ENCODE measurements around the gene JAZF1.

Gene JAZF1

DNA sequence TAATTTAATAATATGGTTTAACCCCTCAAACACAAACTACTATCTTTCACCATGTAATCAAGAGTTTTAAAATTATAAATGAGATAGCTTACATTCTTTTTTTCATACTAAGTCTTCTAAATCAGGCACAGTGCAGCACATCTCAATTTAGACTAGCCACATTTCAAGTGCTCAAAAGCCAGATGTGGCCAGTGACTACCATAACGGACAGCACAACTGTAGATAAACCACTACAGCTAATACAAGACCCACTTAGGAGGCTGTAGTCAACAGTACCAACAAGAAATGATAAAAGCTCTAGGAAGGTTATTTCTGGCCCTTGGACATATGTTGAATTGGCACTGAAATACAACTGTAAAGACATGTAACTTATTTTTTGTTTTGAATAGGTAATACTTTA, 65.3 kb downstream of the JAZF1 start:
- Histone ChIP-seq H3K4me3 (replicated peaks; ENCODE audit: insufficient read depth, low read length) (no peak overlapping the region), H3K27me3 (ENCODE audit: insufficient read depth, poor library complexity, severe bottlenecking) (no peaks in the 10 kb centered on the region), H3K27ac (replicated peaks) (no peak overlapping the region)
- TF ChIP-seq, protein P1, sequence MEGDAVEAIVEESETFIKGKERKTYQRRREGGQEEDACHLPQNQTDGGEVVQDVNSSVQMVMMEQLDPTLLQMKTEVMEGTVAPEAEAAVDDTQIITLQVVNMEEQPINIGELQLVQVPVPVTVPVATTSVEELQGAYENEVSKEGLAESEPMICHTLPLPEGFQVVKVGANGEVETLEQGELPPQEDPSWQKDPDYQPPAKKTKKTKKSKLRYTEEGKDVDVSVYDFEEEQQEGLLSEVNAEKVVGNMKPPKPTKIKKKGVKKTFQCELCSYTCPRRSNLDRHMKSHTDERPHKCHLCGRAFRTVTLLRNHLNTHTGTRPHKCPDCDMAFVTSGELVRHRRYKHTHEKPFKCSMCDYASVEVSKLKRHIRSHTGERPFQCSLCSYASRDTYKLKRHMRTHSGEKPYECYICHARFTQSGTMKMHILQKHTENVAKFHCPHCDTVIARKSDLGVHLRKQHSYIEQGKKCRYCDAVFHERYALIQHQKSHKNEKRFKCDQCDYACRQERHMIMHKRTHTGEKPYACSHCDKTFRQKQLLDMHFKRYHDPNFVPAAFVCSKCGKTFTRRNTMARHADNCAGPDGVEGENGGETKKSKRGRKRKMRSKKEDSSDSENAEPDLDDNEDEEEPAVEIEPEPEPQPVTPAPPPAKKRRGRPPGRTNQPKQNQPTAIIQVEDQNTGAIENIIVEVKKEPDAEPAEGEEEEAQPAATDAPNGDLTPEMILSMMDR (IDR thresholded peaks at IDR 0.05; ENCODE audit: insufficient read depth, low read length): no peak
- TF ChIP-seq GABPA (IDR thresholded peaks at IDR 0.05; ENCODE audit: low read depth) (no peak), REST (IDR thresholded peaks at IDR 0.05; ENCODE audit: insufficient replicate concordance, low read depth) (no peak), POLR2AphosphoS5 (IDR thresholded peaks at IDR 0.05; ENCODE audit: low read depth) (no peak), SPI1 (IDR thresholded peaks at IDR 0.05; ENCODE audit: borderline replicate concordance, low read depth) (no peak)
- DNase-seq (ENCODE audit: low read depth in 1 of 2, low spot score in 1 of 2): no peak

- Histone ChIP-seq H3K27me3 (ENCODE audit: insufficient read depth, poor library complexity, severe bottlenecking) (no peaks in the 10 kb centered on the region), H3K27ac (replicated peaks) (no peak overlapping the region), H3K4me3 (replicated peaks; ENCODE audit: insufficient read depth, low read length) (no peak overlapping the region)
- TF ChIP-seq SPI1 (IDR thresholded peaks at IDR 0.05; ENCODE audit: borderline replicate concordance, low read depth) (no peak), POLR2AphosphoS5 (IDR thresholded peaks at IDR 0.05; ENCODE audit: low read depth) (no peak), REST (IDR thresholded peaks at IDR 0.05; ENCODE audit: insufficient replicate concordance, low read depth) (no peak), GABPA (IDR thresholded peaks at IDR 0.05; ENCODE audit: low read depth) (no peak)
- TF ChIP-seq, protein P1 (IDR thresholded peaks at IDR 0.05; ENCODE audit: insufficient read depth, low read length): no peak
- DNase-seq (ENCODE audit: low read depth in 1 of 2, low spot score in 1 of 2): no peak
Measured at GRCh38 chr7:28114056-28114455, 66.5 kb downstream of the JAZF1 start.

DNA sequence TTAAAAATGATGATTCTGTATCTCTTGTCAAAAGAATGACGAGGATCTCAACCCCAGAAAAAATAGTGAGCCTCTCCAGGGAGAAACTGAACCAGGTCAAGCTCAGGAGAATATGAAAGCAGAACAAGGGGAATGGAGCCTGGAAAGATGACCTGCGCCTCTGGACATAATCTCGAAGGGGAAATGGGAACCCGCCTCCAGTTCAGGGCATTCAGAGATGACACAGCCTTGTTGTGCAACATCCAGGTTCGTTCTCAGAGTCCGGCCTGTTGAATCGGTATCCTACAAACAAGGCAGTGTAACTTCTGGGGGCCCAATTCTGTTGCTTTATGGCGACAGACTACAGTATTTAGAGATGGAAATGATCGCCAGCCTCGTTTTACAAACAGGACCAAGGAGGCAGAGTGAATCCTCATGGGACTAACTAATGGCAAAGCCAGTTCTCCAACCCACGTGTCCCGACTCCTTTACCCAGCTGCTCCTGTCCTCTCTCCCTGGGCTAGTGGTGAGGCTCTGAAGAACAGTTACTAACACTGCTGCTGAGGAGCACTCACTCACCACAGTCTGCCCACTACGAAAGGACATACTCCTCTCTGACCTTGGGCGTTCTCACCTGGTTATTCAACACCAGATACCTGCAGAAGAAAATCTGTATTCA, 67.6 kb downstream of the JAZF1 start:
- peak in 1 of 2 experiments; percentile 57 for DNase-seq (ENCODE audit: low read depth in 1 of 2, low spot score in 1 of 2)
- no peaks in the 10 kb centered on the region for H3K27me3 ChIP-seq (ENCODE audit: insufficient read depth, poor library complexity, severe bottlenecking)
- no peak overlapping the region for H3K27ac ChIP-seq (replicated peaks)

DNA sequence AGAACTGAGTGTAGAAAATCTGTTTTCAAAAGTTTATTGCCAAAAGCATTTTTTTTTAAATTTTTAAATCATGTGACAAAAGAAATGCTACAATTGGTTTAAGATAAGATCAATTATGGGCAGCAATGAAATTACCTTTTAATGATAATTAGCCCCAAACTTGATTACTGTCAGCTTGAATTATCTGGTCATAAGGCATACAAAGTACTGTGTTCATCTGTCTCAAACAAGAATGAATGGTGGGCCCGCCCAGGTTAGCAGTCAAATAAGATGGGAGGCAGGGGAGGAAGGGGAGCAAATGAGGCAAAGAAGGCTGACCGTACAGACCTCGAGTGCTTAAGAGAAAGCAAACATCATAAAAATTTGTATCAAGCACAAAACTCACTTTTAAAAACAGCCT, 68.1 kb downstream of the JAZF1 start:
- TF ChIP-seq REST (IDR thresholded peaks at IDR 0.05; ENCODE audit: insufficient replicate concordance, low read depth): no peak
- no peak for TF ChIP-seq GABPA (IDR thresholded peaks at IDR 0.05; ENCODE audit: low read depth)
- no peak overlapping the region for H3K4me3 ChIP-seq (replicated peaks; ENCODE audit: insufficient read depth, low read length)
- H3K27ac ChIP-seq (replicated peaks): no peak overlapping the region
- H3K27me3 ChIP-seq (ENCODE audit: insufficient read depth, poor library complexity, severe bottlenecking): no peaks in the 10 kb centered on the region
- no peak for DNase-seq (ENCODE audit: low read depth in 1 of 2, low spot score in 1 of 2)

More for the DNA sequence above, 67.6 kb downstream of the JAZF1 start:
- no peak overlapping the region for H3K4me3 ChIP-seq (replicated peaks; ENCODE audit: insufficient read depth, low read length)
- TF ChIP-seq GABPA (IDR thresholded peaks at IDR 0.05; ENCODE audit: low read depth) (no peak), SPI1 (IDR thresholded peaks at IDR 0.05; ENCODE audit: borderline replicate concordance, low read depth) (0 out of 2 replicates have a peak, but pooled peaks have one; percentile 20)

Data from HL-60 (cell line).